Thoracic aorta (tissue), 2 donors: ENCODE results near the gene KIF6. TPM values are rescaled to one million over a fixed set of nuclear protein-coding genes. Genes with fewer than 3 reads are reported as not detected.

ENCODE experiments used
- ATAC-seq: fragments of 150-250 bp; one replicate; pipeline ENCODE4 v1.8.0; 2017; ENCODE audit warnings: low read depth; ENCODE audit not compliant: insufficient number of reproducible peaks, low FRiP score
- DNase-seq: peaks from one replicate; pipeline ENCODE4 v3.0.0-alpha.2; 2020; ENCODE audit warnings: low spot score
- H3K27ac ChIP-seq, 2 donors: fragments of 200-600 bp; sonication (generic); 1 replicate in 1 of 2; 2 replicates in 1 of 2; pipeline ENCODE4 v1.5.1; 2016; ENCODE audit warnings: mild to moderate bottlenecking in 2 of 2, moderate library complexity in 2 of 2
- H3K27me3 ChIP-seq: fragments of 200-600 bp; sonication (generic); replicated peaks from 2 replicates; pipeline ENCODE4 v1.6.0; 2016; ENCODE audit warnings: mild to moderate bottlenecking; ENCODE audit not compliant: insufficient read depth
- H3K36me3 ChIP-seq: fragments of 200-600 bp; sonication (generic); one replicate; pipeline ENCODE4 v1.5.1; 2016
- H3K4me1 ChIP-seq, 2 donors: fragments of 200-600 bp; sonication (generic); 1 replicate in 1 of 2; 2 replicates in 1 of 2; pipeline versions ENCODE4 v1.5.1 to v1.6.0; 2016; ENCODE audit warnings: low read depth in 2 of 2, mild to moderate bottlenecking in 1 of 2; ENCODE audit not compliant: control insufficient read depth in 1 of 2
- H3K4me3 ChIP-seq: fragments of 200-600 bp; sonication (generic); 2 replicates; pipeline ENCODE4 v1.5.1; 2016; ENCODE audit warnings: mild to moderate bottlenecking
- H3K9me3 ChIP-seq: fragments of 200-600 bp; sonication (generic); 2 replicates; pipeline ENCODE4 v1.5.1; 2016
- CTCF ChIP-seq: fragments of 200-600 bp; sonication (generic); IDR thresholded peaks from one replicate; pipeline ENCODE4 v1.5.1; 2019; ENCODE audit warnings: antibody characterized with exemption
- total RNA-seq, 2 donors: library from RNA; depleted of rRNA; stranded (reverse); fragments of >200 nt; gene quantifications; one replicate each; pipeline versions ENCODE4 v1.1.0 to v1.2.3, GENCODE V29; 2016

The KIF6 gene
- total RNA-seq, 2 donors from 2014 or later, result not detected

GRCh38 chr6:39302011-39302410 lies 423.2 kb downstream of the KIF6 start:
- TF ChIP-seq CTCF, result no peak
- no peaks in the 10 kb centered on the region for H3K27me3 ChIP-seq
- DNase-seq (no peak), ATAC-seq (no peak)
- H3K36me3 ChIP-seq, result no peaks in the 10 kb centered on the region
- H3K4me3 ChIP-seq, result no peak overlapping the region
- no peaks in the 10 kb centered on the region for H3K9me3 ChIP-seq
- no peak overlapping the region for H3K27ac ChIP-seq
- peaks cover 0 to 7% of the 10 kb centered on the region in 2 donors for H3K4me1 ChIP-seq

GRCh38 chr6:39301606-39302005 lies 423.6 kb downstream of the KIF6 start:
- DNase-seq, result no peak
- no peaks in the 10 kb centered on the region for H3K27me3 ChIP-seq
- H3K27ac ChIP-seq, result no peak overlapping the region
- ATAC-seq, result no peak
- TF ChIP-seq CTCF, result no peak
- no peaks in the 10 kb centered on the region for H3K9me3 ChIP-seq
- no peaks in the 10 kb centered on the region for H3K36me3 ChIP-seq
- peaks cover 0 to 7% of the 10 kb centered on the region in 2 donors for H3K4me1 ChIP-seq
- no peak overlapping the region for H3K4me3 ChIP-seq

GRCh38 chr6:39300739-39301138 lies 424.5 kb downstream of the KIF6 start:
- H3K27ac ChIP-seq, result no peak overlapping the region
- no peaks in the 10 kb centered on the region for H3K36me3 ChIP-seq
- no peak for TF ChIP-seq CTCF
- ATAC-seq (no peak), DNase-seq (no peak)
- no peaks in the 10 kb centered on the region for H3K9me3 ChIP-seq
- H3K27me3 ChIP-seq, result no peaks in the 10 kb centered on the region
- no peak overlapping the region for H3K4me3 ChIP-seq
- peaks cover 0 to 7% of the 10 kb centered on the region in 2 donors for H3K4me1 ChIP-seq

GRCh38 chr6:39298061-39298460 lies 427.1 kb downstream of the KIF6 start:
- TF ChIP-seq CTCF, result no peak
- no peak for DNase-seq
- H3K36me3 ChIP-seq, result no peaks in the 10 kb centered on the region
- no peak for ATAC-seq
- peaks cover 0 to 4% of the 10 kb centered on the region in 2 donors for H3K4me1 ChIP-seq
- no peak overlapping the region for H3K4me3 ChIP-seq
- no peaks in the 10 kb centered on the region for H3K27me3 ChIP-seq
- H3K9me3 ChIP-seq, result no peaks in the 10 kb centered on the region
- no peak overlapping the region for H3K27ac ChIP-seq

- Histone ChIP-seq H3K4me3 (no peak overlapping the region), H3K27me3 (no peaks in the 10 kb centered on the region), H3K9me3 (no peaks in the 10 kb centered on the region), H3K4me1 (no peaks in the 10 kb centered on the region), H3K36me3 (no peaks in the 10 kb centered on the region), H3K27ac (no peak overlapping the region)
- TF ChIP-seq CTCF, result no peak
- ATAC-seq (no peak), DNase-seq (peak; percentile 40)
Observed at GRCh38 chr6:39296745-39297640, 428.2 kb downstream of the KIF6 start.
